ENCODE measurements around the gene MYOT.

Gene MYOT

DNA sequence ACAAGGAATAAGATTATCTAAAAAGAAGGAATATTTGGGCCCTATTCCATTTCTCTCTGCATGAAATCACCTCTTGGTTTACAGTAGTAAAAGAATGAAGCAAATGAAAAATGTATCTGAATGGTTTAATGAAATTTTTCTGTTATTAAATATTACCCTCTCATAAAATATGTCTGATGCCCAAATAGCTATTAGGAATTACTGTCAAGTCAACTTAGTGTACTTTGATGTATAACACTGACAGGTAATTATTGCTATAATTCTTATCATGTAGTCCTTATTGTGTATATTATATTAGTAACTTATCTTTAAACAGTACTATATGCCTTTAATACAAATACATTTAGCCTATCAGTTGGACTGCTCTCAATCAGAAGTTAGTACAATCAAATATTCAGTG is 8.4 kb downstream of the MYOT start:
- H2AFZ ChIP-seq, result no peak overlapping the region
- H3K79me2 ChIP-seq, result no peaks in the 10 kb centered on the region
- no peak overlapping the region for H3K27ac ChIP-seq
- no peaks in the 10 kb centered on the region for H3K36me3 ChIP-seq (ENCODE audit: control insufficient read depth, insufficient read depth, low read length)
- H3K4me1 ChIP-seq, result no peaks in the 10 kb centered on the region
- H3K27me3 ChIP-seq (ENCODE audit: control insufficient read depth, insufficient read depth, low read length), result no peaks in the 10 kb centered on the region
- TF ChIP-seq, protein P1, sequence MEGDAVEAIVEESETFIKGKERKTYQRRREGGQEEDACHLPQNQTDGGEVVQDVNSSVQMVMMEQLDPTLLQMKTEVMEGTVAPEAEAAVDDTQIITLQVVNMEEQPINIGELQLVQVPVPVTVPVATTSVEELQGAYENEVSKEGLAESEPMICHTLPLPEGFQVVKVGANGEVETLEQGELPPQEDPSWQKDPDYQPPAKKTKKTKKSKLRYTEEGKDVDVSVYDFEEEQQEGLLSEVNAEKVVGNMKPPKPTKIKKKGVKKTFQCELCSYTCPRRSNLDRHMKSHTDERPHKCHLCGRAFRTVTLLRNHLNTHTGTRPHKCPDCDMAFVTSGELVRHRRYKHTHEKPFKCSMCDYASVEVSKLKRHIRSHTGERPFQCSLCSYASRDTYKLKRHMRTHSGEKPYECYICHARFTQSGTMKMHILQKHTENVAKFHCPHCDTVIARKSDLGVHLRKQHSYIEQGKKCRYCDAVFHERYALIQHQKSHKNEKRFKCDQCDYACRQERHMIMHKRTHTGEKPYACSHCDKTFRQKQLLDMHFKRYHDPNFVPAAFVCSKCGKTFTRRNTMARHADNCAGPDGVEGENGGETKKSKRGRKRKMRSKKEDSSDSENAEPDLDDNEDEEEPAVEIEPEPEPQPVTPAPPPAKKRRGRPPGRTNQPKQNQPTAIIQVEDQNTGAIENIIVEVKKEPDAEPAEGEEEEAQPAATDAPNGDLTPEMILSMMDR (IDR thresholded peaks at IDR 0.05), result no peak
- no peak overlapping the region for H3K9ac ChIP-seq
- H3K4me2 ChIP-seq (ENCODE audit: low read length), result no peak overlapping the region
- no peak overlapping the region for H3K4me3 ChIP-seq (ENCODE audit: low read depth, low read length)
- no peaks in the 10 kb centered on the region for H3K9me3 ChIP-seq (ENCODE audit: control insufficient read depth, low read length)

- H3K79me2 ChIP-seq, result no peaks in the 10 kb centered on the region
- TF ChIP-seq, protein P1 (IDR thresholded peaks at IDR 0.05), result no peak
- no peaks in the 10 kb centered on the region for H3K27me3 ChIP-seq (ENCODE audit: control insufficient read depth, insufficient read depth, low read length)
- no peaks in the 10 kb centered on the region for H3K4me1 ChIP-seq
- no peak overlapping the region for H2AFZ ChIP-seq
- no peaks in the 10 kb centered on the region for H3K9me3 ChIP-seq (ENCODE audit: control insufficient read depth, low read length)
- no peak overlapping the region for H3K9ac ChIP-seq
- H3K36me3 ChIP-seq (ENCODE audit: control insufficient read depth, insufficient read depth, low read length), result no peaks in the 10 kb centered on the region
- no peak overlapping the region for H3K4me2 ChIP-seq (ENCODE audit: low read length)
- no peak overlapping the region for H3K27ac ChIP-seq
- H3K4me3 ChIP-seq (ENCODE audit: low read depth, low read length), result no peak overlapping the region
These were observed 12.7 kb downstream of the MYOT start for GRCh38 chr5:137880313-137880712.

DNA sequence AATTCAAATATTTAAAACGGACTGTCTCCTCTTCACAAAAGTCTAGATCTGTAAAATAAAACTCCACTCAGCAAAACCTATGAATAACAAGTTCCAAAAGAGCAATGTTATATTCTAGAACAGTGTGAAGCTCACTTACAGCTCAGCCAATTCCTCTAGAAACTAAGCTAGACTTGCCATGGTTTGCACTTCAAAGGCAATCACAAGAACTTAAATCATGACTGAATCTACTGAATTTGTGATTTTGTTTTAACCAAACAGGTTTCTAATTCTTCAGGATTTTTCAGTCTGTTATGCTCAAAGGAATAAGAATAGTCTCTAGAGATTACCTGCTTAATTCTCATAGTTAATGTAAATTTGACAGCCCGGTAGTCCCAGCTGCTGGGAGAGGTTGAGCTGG is 20.2 kb downstream of the MYOT start:
- Histone ChIP-seq H3K79me2 (no peaks in the 10 kb centered on the region), H3K9ac (no peak overlapping the region), H3K27me3 (ENCODE audit: control insufficient read depth, insufficient read depth, low read length) (no peaks in the 10 kb centered on the region), H3K9me3 (ENCODE audit: control insufficient read depth, low read length) (no peaks in the 10 kb centered on the region), H3K4me1 (peaks cover 15% of the 10 kb centered on the region), H3K27ac (peak overlapping the region; percentile 54), H3K4me3 (ENCODE audit: low read depth, low read length) (no peak overlapping the region), H2AFZ (peak overlapping the region; percentile 48), H3K36me3 (ENCODE audit: control insufficient read depth, insufficient read depth, low read length) (no peaks in the 10 kb centered on the region), H3K4me2 (ENCODE audit: low read length) (no peak overlapping the region)
- TF ChIP-seq, protein P1 (IDR thresholded peaks at IDR 0.05), result no peak

DNA sequence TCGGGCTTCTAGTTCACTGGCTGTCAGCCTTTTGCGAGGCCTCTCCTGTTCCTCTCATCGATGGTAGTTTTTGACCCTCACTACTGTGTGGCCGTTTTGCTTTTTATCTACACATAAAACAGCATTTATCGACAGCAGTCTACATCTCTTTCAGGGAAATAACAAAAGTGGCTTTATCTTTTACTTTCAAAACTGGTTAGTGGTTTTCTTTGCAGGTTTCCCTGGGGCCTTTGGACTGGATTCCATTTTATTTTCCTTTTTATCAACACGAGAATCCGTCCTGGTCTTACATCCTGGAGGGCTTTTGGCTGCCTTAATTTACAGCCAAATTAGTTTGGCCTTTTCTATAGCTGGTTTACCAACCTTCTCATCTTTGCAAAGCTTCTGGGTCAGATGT is 20.8 kb downstream of the MYOT start:
- Histone ChIP-seq H3K27ac (peak overlapping the region; percentile 54), H3K27me3 (ENCODE audit: control insufficient read depth, insufficient read depth, low read length) (no peaks in the 10 kb centered on the region), H3K9ac (no peak overlapping the region), H3K79me2 (no peaks in the 10 kb centered on the region), H3K4me1 (peaks cover 18% of the 10 kb centered on the region), H3K9me3 (ENCODE audit: control insufficient read depth, low read length) (no peaks in the 10 kb centered on the region), H3K36me3 (ENCODE audit: control insufficient read depth, insufficient read depth, low read length) (no peaks in the 10 kb centered on the region), H2AFZ (peak overlapping the region; percentile 48), H3K4me3 (ENCODE audit: low read depth, low read length) (no peak overlapping the region), H3K4me2 (ENCODE audit: low read length) (no peak overlapping the region)
- TF ChIP-seq, protein P1 (IDR thresholded peaks at IDR 0.05), result no peak

GRCh38 chr5:137888863-137889759 is 21.5 kb downstream of the MYOT start, which contains the start of gene PKD2L2:
Gene PKD2L2 (plus strand): TSS chr5:137889457. CDS start chr5:137889492, 35 bp downstream.
- peak within 1 kb of the TSS; percentile 48 for H2AFZ ChIP-seq
- no peak within 1 kb of the TSS for H3K4me2 ChIP-seq (ENCODE audit: low read length)
- H3K79me2 ChIP-seq, result no peaks in the 10 kb centered on the region
- H3K36me3 ChIP-seq (ENCODE audit: control insufficient read depth, insufficient read depth, low read length), result no peaks in the 10 kb centered on the region
- TF ChIP-seq, protein P1 (IDR thresholded peaks at IDR 0.05), result no peak
- peaks cover 18% of the 10 kb centered on the region for H3K4me1 ChIP-seq
- no peak within 1 kb of the TSS for H3K4me3 ChIP-seq (ENCODE audit: low read depth, low read length)
- H3K9me3 ChIP-seq (ENCODE audit: control insufficient read depth, low read length), result no peaks in the 10 kb centered on the region
- H3K9ac ChIP-seq, result no peak within 1 kb of the TSS
- H3K27ac ChIP-seq, result peak within 1 kb of the TSS; percentile 54
- no peaks in the 10 kb centered on the region for H3K27me3 ChIP-seq (ENCODE audit: control insufficient read depth, insufficient read depth, low read length)
